SK-N-SH treated with all-trans-retinoic acid at 6 μM for 48 hours (cell line): Measurements from ENCODE around the gene ZNF418.

Source experiments
- ATAC-seq: fragments of 200-7000 bp; cut with Tn5 transposase; 3 replicates; pipeline ENCODE4 v1.9.1; 2020; ENCODE audit warnings: mild to moderate bottlenecking, moderate library complexity
- ARNTL ChIP-seq: fragments of 450-650 bp; formaldehyde crosslinking; IDR thresholded peaks from 2 replicates; pipeline ENCODE4 v1.5.0; 2020; ENCODE audit warnings: low read depth, mild to moderate bottlenecking, moderate library complexity, borderline replicate concordance
- BACH2 ChIP-seq: fragments of 250-450 bp; sonication (Bioruptor Pico); IDR thresholded peaks from 2 replicates; pipeline ENCODE4 v1.9.0; 2021; ENCODE audit warnings: mild to moderate bottlenecking, borderline replicate concordance
- CSDC2 ChIP-seq: fragments of 250-450 bp; sonication (Bioruptor Pico); IDR thresholded peaks from 2 replicates; pipeline ENCODE4 v1.5.0; 2020; ENCODE audit warnings: mild to moderate bottlenecking, moderate library complexity
- ESRRG ChIP-seq: fragments of 250-450 bp; sonication (Bioruptor Pico); IDR thresholded peaks from 2 replicates; pipeline ENCODE4 v1.6.1; 2021; ENCODE audit warnings: mild to moderate bottlenecking
- ISL1 ChIP-seq: fragments of 250-450 bp; sonication (Bioruptor Pico); IDR thresholded peaks from 2 replicates; pipeline ENCODE4 v2.1.2; 2022; ENCODE audit warnings: mild to moderate bottlenecking, moderate library complexity
- OSR1 ChIP-seq: fragments of 250-450 bp; sonication (Bioruptor Pico); IDR thresholded peaks from 2 replicates; pipeline ENCODE4 v1.8.0; 2022; ENCODE audit warnings: moderate library complexity, mild to moderate bottlenecking, inconsistent platforms
- PPARA ChIP-seq: fragments of 250-450 bp; sonication (Bioruptor Pico); IDR thresholded peaks from 2 replicates; pipeline ENCODE4 v1.5.0; 2020; ENCODE audit warnings: mild to moderate bottlenecking, borderline replicate concordance
- RARB ChIP-seq: fragments of 250-450 bp; sonication (Bioruptor Pico); IDR thresholded peaks from 2 replicates; pipeline ENCODE4 v1.8.0; 2021; ENCODE audit warnings: mild to moderate bottlenecking, moderate library complexity
- SNAI2 ChIP-seq: fragments of 250-450 bp; sonication (Bioruptor Pico); IDR thresholded peaks from 2 replicates; pipeline ENCODE4 v1.5.0; 2020; ENCODE audit warnings: mild to moderate bottlenecking, moderate library complexity
- TCF4 ChIP-seq: fragments of 250-450 bp; sonication (Bioruptor Pico); IDR thresholded peaks from 2 replicates; pipeline ENCODE4 v1.8.0; 2021; ENCODE audit warnings: mild to moderate bottlenecking, moderate library complexity, borderline replicate concordance
- ZC3H10 ChIP-seq: fragments of 250-450 bp; sonication (Bioruptor Pico); IDR thresholded peaks from 2 replicates; pipeline ENCODE4 v1.5.1; 2021; ENCODE audit warnings: mild to moderate bottlenecking, moderate library complexity
- ZFP30 ChIP-seq: fragments of 450-650 bp; formaldehyde crosslinking; IDR thresholded peaks from 2 replicates; pipeline ENCODE4 v1.5.0; 2022; ENCODE audit warnings: mild to moderate bottlenecking, moderate library complexity
- ZNF565 ChIP-seq: fragments of 450-650 bp; formaldehyde crosslinking; conservative IDR thresholded peaks from 2 replicates; pipeline ENCODE4 v1.5.0; 2020; ENCODE audit warnings: low read depth, mild to moderate bottlenecking, moderate library complexity
- ZNF70 ChIP-seq: fragments of 450-650 bp; formaldehyde crosslinking; IDR thresholded peaks from 2 replicates; pipeline ENCODE4 v1.5.0; 2020; ENCODE audit warnings: mild to moderate bottlenecking, moderate library complexity
- ZNF8 ChIP-seq: fragments of 450-650 bp; formaldehyde crosslinking; IDR thresholded peaks from 2 replicates; pipeline ENCODE4 v1.5.0; 2020; ENCODE audit warnings: mild to moderate bottlenecking, moderate library complexity
- TF ChIP-seq, protein P1 (sequence below): fragments of 250-450 bp; sonication (Bioruptor Pico); IDR thresholded peaks from 2 replicates; pipeline ENCODE4 v1.5.1; 2021; ENCODE audit warnings: mild to moderate bottlenecking, moderate library complexity
- TF ChIP-seq, protein P2 (sequence below): fragments of 250-450 bp; sonication (Bioruptor Pico); IDR thresholded peaks from 2 replicates; pipeline ENCODE4 v1.8.0; 2020; ENCODE audit warnings: mild to moderate bottlenecking, moderate library complexity, borderline replicate concordance
- TF ChIP-seq, protein P3 (sequence below): fragments of 250-450 bp; sonication (Bioruptor Pico); IDR thresholded peaks from 2 replicates; pipeline ENCODE4 v1.5.1; 2020; ENCODE audit warnings: low read depth, mild to moderate bottlenecking, moderate library complexity
- TF ChIP-seq, protein P4 (sequence below): fragments of 250-450 bp; sonication (Bioruptor Pico); IDR thresholded peaks from 2 replicates; pipeline ENCODE4 v1.5.0; 2020; ENCODE audit warnings: mild to moderate bottlenecking, moderate library complexity

Gene ZNF418

DNA sequence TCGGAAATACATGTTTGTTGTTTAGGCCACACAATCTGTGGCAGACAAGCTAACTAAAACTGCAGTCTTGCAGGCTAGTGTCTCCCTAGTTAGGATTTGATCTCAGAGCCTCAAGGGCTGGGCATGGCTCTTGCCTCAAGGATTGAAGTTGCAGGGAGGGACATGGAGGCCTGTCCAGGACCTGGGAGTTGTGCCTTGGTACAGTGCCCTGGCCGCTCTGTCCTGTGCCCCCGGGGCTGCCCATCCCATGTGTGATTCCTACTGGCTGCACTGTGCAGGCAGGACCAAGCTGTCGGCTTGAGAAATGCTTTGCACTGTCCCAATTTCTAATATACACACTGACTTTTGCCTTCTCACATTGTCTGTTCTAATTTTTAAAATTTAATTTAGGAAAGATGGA, 19.8 kb upstream of the ZNF418 start (continued):
- TF ChIP-seq, protein P1, sequence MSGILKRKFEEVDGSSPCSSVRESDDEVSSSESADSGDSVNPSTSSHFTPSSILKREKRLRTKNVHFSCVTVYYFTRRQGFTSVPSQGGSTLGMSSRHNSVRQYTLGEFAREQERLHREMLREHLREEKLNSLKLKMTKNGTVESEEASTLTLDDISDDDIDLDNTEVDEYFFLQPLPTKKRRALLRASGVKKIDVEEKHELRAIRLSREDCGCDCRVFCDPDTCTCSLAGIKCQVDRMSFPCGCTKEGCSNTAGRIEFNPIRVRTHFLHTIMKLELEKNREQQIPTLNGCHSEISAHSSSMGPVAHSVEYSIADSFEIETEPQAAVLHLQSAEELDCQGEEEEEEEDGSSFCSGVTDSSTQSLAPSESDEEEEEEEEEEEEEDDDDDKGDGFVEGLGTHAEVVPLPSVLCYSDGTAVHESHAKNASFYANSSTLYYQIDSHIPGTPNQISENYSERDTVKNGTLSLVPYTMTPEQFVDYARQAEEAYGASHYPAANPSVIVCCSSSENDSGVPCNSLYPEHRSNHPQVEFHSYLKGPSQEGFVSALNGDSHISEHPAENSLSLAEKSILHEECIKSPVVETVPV, result no peak

DNA sequence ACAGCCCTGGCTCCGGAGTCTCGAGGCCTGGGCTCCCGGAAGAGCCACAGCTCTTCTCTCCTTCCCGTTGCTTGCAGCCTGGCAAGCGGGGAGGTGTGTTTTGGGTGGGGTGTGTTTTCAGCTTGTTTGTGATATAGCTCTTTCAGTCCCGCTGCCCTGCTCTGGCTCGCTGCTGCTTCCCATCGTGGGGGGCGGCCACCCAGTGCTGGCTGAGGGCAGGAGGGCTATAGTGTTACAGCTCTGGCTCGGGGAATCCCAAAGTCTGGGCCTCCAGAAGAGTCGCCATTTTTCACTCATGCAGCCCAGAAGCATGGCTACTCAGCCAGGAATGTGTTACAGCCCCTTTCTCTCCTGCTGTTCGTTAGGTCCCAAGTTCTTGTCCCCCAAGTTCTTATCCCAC, 14.5 kb upstream of the ZNF418 start:
- TF ChIP-seq, protein P1, result no peak
- TF ChIP-seq ZNF565 (CRISPR knock-in tag) (no peak), ZNF8 (CRISPR knock-in tag) (no peak), ZFP30 (CRISPR knock-in tag) (no peak), RARB (CRISPR knock-in tag) (no peak), ISL1 (CRISPR knock-in tag) (no peak), PPARA (no peak), ZC3H10 (CRISPR knock-in tag) (no peak), CSDC2 (CRISPR knock-in tag) (no peak), ESRRG (CRISPR knock-in tag) (no peak), ARNTL (CRISPR knock-in tag) (no peak)
- TF ChIP-seq, protein P2, sequence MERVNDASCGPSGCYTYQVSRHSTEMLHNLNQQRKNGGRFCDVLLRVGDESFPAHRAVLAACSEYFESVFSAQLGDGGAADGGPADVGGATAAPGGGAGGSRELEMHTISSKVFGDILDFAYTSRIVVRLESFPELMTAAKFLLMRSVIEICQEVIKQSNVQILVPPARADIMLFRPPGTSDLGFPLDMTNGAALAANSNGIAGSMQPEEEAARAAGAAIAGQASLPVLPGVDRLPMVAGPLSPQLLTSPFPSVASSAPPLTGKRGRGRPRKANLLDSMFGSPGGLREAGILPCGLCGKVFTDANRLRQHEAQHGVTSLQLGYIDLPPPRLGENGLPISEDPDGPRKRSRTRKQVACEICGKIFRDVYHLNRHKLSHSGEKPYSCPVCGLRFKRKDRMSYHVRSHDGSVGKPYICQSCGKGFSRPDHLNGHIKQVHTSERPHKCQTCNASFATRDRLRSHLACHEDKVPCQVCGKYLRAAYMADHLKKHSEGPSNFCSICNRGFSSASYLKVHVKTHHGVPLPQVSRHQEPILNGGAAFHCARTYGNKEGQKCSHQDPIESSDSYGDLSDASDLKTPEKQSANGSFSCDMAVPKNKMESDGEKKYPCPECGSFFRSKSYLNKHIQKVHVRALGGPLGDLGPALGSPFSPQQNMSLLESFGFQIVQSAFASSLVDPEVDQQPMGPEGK (CRISPR knock-in tag), result no peak
- TF ChIP-seq, protein P3, sequence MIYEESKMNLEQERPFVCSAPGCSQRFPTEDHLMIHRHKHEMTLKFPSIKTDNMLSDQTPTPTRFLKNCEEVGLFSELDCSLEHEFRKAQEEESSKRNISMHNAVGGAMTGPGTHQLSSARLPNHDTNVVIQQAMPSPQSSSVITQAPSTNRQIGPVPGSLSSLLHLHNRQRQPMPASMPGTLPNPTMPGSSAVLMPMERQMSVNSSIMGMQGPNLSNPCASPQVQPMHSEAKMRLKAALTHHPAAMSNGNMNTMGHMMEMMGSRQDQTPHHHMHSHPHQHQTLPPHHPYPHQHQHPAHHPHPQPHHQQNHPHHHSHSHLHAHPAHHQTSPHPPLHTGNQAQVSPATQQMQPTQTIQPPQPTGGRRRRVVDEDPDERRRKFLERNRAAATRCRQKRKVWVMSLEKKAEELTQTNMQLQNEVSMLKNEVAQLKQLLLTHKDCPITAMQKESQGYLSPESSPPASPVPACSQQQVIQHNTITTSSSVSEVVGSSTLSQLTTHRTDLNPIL, result no peak
- no peak for ATAC-seq

DNA sequence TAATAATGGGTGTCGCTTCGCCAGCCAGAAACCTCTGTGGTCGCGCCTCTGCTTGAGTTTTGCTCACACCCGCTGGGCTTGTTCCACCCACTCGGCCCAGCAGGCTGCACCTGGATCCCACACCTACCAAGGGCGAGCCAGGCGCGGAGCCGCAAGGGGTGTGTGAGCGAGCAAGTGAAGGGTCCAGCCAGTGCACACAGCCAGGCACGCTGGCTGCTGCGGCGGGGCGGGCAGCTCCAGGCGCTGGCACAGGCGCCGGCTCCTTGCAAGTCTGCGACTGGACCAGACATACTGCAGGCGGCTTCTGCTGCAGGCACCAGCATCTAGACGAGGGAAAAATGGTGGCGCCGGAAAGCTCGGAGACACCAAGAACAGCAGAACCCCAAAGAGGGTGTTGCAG, 14.1 kb upstream of the ZNF418 start:
- TF ChIP-seq ISL1 (CRISPR knock-in tag) (no peak), BACH2 (CRISPR knock-in tag) (no peak), ZFP30 (CRISPR knock-in tag) (no peak), TCF4 (CRISPR knock-in tag) (no peak), ZNF70 (CRISPR knock-in tag) (no peak), RARB (CRISPR knock-in tag) (no peak)
- ATAC-seq, result no peak

DNA sequence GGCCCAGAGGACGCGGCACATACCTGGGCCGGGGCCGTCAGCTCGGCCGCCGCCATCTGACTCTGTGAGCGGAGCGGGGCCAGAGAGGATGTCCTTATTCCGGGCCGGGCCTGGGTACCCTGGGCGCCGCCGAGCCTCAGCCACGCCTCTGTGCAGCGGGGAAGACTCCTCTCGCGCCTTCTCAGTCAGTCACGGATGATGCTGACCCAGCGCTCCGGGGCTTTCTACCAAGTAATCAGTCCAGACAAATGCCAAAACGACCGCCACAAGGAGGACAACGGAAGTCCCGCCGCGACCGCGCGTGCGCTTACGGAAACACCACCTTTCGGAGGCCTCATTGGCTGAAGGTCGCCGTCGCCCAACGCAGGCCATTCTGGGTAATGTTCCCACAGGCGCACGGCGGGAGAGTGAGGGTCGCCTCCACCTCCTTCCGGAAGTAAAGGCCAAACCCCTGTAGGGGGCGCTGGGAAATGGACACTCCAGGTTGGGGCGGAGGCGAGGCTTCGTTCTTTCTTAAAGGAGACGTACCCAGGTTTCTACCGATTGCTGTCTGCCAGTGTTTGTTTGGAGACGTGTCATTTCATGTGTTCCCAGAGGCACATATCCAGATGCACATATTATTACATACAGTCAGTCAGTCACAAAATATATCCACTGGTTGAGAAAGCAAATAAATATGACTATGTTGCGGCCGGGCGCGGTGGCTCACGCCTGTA, 12.4 kb upstream of the ZNF418 start, which contains the start of gene ZNF256:
ZNF256 (minus strand) TSS at position 288 of the 716 bp plus-strand sequence; CDS start at position 56, 232 bp downstream.
- no peak for TF ChIP-seq OSR1 (CRISPR knock-in tag)
- TF ChIP-seq, protein P2 (CRISPR knock-in tag), result no peak
- TF ChIP-seq ZNF70 (CRISPR knock-in tag), result no peak
- no peak for TF ChIP-seq TCF4 (CRISPR knock-in tag)
- TF ChIP-seq ISL1 (CRISPR knock-in tag), result no peak
- TF ChIP-seq SNAI2 (CRISPR knock-in tag), result no peak
- TF ChIP-seq, protein P4, sequence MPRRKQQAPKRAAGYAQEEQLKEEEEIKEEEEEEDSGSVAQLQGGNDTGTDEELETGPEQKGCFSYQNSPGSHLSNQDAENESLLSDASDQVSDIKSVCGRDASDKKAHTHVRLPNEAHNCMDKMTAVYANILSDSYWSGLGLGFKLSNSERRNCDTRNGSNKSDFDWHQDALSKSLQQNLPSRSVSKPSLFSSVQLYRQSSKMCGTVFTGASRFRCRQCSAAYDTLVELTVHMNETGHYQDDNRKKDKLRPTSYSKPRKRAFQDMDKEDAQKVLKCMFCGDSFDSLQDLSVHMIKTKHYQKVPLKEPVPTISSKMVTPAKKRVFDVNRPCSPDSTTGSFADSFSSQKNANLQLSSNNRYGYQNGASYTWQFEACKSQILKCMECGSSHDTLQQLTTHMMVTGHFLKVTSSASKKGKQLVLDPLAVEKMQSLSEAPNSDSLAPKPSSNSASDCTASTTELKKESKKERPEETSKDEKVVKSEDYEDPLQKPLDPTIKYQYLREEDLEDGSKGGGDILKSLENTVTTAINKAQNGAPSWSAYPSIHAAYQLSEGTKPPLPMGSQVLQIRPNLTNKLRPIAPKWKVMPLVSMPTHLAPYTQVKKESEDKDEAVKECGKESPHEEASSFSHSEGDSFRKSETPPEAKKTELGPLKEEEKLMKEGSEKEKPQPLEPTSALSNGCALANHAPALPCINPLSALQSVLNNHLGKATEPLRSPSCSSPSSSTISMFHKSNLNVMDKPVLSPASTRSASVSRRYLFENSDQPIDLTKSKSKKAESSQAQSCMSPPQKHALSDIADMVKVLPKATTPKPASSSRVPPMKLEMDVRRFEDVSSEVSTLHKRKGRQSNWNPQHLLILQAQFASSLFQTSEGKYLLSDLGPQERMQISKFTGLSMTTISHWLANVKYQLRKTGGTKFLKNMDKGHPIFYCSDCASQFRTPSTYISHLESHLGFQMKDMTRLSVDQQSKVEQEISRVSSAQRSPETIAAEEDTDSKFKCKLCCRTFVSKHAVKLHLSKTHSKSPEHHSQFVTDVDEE (CRISPR knock-in tag), result 0 out of 2 replicates have a peak, but pooled peaks have one; percentile 34
- TF ChIP-seq ESRRG (CRISPR knock-in tag), result no peak
- ATAC-seq, result peak; percentile 99
